ENCODE results near the gene COQ9.

GRCh38 chr16:57430955-57431354, 16.3 kb upstream of the COQ9 start:
- TF ChIP-seq EZH2 (IDR thresholded peaks at IDR 0.05; ENCODE audit: borderline replicate concordance, low read length): no peak
- TF ChIP-seq CTCF (conservative IDR thresholded peaks at IDR 0.05 in 1 of 2, IDR thresholded peaks at IDR 0.05 in 1 of 2; ENCODE audit: extremely low read depth in 1 of 2, insufficient read depth in 1 of 2, low read depth in 1 of 2, low read length in 2 of 2): no peak
